IPS DF 19.7 (cell line): ENCODE data around the gene COX10.
"Not testable (repeated sequence)": the region's sequence is repeated elsewhere in the genome, so short reads cannot be mapped to it uniquely, and the experiment has no call there.

Experiments
- DNase-seq: peaks from one replicate; pipeline ENCODE4 v3.0.0-alpha.2; 2013; ENCODE audit warnings: low read depth, low spot score

COX10 gene

GRCh38 chr17:14176989-14177388 lies 107.7 kb downstream of the COX10 start:
- not testable (repeated sequence) for DNase-seq

GRCh38 chr17:14177801-14178200 lies 108.5 kb downstream of the COX10 start:
- not testable (repeated sequence) for DNase-seq

GRCh38 chr17:14179951-14180350 lies 110.6 kb downstream of the COX10 start:
- DNase-seq = not testable (repeated sequence)

- DNase-seq = not testable (repeated sequence)
Observed at GRCh38 chr17:14182084-14182483, 112.8 kb downstream of the COX10 start.

- not testable (repeated sequence) for DNase-seq
Observed at GRCh38 chr17:14184536-14184935, 115.2 kb downstream of the COX10 start.

GRCh38 chr17:14186443-14186842 lies 117.1 kb downstream of the COX10 start:
- not testable (repeated sequence) for DNase-seq

- not testable (repeated sequence) for DNase-seq
Observed at GRCh38 chr17:14190774-14191173, 121.5 kb downstream of the COX10 start.

DNA sequence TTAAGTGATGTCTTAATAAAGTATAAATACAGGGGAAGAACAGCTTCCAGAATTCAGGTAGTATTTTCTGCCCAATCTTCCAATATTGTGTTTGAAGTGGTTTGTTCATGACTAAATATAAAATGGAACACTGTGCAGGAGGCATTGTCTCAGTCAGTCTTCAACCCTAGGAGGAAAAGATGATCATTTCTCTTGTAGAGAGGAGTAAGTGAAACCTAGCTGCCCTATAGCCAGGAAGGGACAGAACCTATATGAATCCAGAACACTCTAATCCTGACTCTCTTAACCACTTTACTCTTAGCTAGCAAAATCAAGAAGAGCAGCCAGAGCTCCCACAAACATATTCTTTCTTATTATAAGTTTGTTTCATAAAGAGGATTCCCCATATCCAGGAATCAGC lies 122.2 kb downstream of the COX10 start:
- not testable (repeated sequence) for DNase-seq

GRCh38 chr17:14192039-14192438 lies 122.7 kb downstream of the COX10 start:
- not testable (repeated sequence) for DNase-seq

DNA sequence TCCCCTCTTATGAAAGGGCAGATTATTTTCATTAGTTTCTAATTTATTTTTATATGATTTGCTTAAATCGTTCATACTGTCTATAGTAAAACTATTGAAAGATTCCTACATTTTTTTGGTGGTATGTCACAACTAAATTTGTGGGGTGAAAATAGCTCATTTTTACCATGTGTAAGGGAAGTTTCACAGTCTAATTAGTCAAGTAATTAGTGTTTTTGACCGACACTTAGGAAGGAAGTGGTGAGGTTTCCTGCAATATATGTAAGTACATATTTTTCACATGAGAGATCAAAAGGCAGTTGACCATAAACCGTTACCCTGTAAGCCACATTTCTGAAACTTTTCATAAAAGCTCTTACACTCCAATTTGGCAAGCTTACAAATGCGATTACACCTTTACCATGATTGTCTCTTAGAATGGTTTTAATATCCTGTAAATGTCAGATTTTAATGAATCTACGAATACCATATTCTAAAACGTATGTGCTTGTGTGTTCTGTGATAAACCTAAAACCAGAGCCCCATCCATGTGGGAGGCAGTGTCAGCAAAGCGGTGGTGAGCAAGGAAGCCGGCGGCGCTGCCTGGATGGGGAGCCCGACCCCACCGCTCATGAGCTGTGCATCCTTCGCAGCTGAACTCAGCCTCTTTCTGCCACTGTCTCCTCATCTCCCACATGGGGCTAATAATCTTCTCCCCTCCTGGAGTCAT lies 123.5 kb downstream of the COX10 start:
- DNase-seq = not testable (repeated sequence)

GRCh38 chr17:14196377-14196997 lies 127.2 kb downstream of the COX10 start:
- DNase-seq = no peak

DNA sequence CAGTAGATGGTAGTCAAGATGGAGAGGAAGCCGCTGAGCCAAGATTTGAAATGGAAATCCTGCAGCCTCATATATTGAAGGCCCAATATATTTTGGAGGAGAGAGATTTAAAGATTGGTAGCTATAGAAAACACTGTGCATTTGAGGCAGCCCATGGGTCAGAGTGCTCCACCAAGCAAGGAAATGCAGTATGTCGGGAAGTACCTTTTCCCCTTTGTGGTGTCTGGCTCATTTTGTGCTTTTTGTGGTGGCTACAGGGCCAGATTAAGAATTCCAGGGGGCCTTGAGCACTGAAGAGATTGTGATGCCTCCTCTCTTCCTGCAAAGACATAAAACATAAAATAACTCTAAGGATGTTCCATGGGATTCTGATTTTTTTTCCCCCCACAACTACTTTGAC lies 127.8 kb downstream of the COX10 start:
- DNase-seq = no peak

- DNase-seq = no peak
Observed at GRCh38 chr17:14197586-14197985, 128.3 kb downstream of the COX10 start.

- no peak for DNase-seq
Observed at GRCh38 chr17:14198013-14198412, 128.7 kb downstream of the COX10 start.

- DNase-seq = no peak
Observed at GRCh38 chr17:14198575-14198974, 129.3 kb downstream of the COX10 start.

GRCh38 chr17:14199601-14200000 lies 130.3 kb downstream of the COX10 start:
- no peak for DNase-seq

- no peak for DNase-seq
Observed at GRCh38 chr17:14200354-14200753, 131.1 kb downstream of the COX10 start.

GRCh38 chr17:14201021-14201987 lies 132.0 kb downstream of the COX10 start:
- no peak for DNase-seq

GRCh38 chr17:14201988-14202380 lies 132.7 kb downstream of the COX10 start:
- no peak for DNase-seq

- no peak for DNase-seq
Observed at GRCh38 chr17:14202388-14203166, 133.3 kb downstream of the COX10 start.

DNA sequence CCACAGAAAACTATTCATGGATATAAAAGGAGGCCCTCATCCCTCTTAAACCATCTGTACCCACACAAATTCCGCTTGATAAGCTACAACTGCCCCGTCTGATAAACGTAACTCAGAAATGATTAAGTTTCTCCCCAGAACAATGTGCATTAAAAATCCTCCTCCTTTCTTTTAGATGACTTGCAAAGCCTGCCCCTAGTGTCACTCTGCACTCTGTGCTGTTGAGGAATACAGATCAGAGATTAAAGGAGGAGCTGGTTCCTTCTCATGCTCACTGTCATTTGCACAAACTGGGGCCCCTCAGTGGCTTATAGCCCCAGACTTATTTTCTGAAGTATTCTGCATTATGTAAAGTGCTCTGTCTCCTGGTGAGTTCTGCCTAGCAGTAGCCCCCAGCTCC lies 134.1 kb downstream of the COX10 start:
- no peak for DNase-seq
